ENCODE results near the gene PAK3.

The PAK3 gene

DNA sequence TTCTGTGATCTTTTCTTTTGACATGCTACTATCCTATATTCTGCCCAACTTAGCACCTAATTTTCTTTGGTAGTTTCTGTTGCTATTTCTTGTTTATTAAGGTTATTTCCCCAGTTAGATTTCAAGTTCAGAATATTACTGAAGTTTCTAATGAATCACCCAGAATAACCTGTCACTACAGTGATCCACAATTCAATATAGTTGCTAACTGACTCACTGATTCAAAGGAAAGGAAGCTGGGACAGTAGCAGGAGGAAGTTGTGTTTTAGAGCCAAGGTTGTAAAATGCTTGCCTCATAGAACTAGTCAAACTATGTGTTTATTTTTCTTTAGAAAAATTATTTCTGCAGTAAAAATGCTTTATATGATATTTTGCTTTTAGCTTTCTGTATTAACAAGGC is 37.4 kb downstream of the PAK3 start:
- DNase-seq (ENCODE audit: low spot score), result no peak

GRCh38 chrX:111145878-111146277 is 49.9 kb downstream of the PAK3 start:
- DNase-seq (ENCODE audit: low spot score), result no peak

DNA sequence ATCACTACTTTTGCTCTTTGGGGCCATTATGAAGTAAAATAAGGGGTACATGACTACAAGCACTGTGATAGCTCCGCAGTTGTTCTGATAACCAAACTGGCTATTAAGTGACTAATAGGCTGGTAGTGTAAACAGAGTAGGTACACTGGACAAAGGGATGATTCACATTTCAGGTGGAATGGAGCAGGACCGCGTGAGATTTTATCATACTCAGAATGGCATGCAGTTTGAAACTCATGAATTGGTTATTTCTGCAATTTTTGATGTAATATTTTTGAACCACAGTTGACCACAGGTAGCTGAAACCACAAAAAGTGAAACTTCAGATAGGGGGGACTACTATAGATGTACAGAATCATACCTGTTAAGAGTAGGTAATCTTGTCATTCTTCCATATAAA is 55.8 kb downstream of the PAK3 start:
- no peak for DNase-seq (ENCODE audit: low spot score)

DNA sequence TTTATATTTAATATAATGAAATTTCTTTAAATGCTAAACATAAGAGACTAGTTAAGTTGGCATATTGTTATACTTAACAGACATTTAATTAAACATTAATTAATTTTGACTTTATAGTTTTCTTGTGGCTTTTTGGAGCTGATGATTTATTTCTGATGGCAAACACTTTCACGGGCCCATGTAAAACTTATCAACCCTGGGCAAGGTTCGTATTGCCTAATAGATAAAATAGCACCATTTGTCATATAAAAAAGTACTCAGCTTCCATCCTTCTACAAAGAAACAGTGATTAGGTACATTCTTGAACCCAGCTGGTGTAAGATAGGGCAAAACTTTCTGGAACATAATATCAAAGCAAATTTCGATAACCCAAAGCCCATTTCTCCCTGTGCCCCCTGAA is 63.2 kb downstream of the PAK3 start:
- DNase-seq (ENCODE audit: low spot score), result no peak

GRCh38 chrX:111164728-111165127 is 68.7 kb downstream of the PAK3 start:
- DNase-seq (ENCODE audit: low spot score), result no peak

DNA sequence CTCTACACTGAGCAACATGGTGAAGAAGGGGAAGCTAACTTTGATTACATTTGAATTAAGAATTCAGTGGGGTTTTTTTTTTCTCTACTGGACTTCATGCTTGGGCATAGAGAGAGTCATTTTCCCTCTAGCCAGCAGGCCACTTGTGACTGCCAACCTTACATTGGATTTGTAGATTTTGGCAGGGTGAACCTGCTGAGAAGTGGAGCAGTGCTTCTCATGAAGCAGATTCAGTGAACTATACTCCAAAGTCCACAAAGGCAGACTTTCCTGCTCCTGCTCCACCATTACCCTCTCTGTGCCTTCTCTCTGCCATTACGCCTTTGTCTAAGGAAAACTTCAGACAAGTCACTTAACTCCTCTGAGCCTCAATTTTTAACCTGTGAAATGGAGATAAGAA is 69.9 kb downstream of the PAK3 start:
- no peak for DNase-seq (ENCODE audit: low spot score)

- DNase-seq (ENCODE audit: low spot score), result no peak
Measured at GRCh38 chrX:111167334-111167733, 71.3 kb downstream of the PAK3 start.

- no peak for DNase-seq (ENCODE audit: low spot score)
Measured at GRCh38 chrX:111168314-111168713, 72.3 kb downstream of the PAK3 start.

DNA sequence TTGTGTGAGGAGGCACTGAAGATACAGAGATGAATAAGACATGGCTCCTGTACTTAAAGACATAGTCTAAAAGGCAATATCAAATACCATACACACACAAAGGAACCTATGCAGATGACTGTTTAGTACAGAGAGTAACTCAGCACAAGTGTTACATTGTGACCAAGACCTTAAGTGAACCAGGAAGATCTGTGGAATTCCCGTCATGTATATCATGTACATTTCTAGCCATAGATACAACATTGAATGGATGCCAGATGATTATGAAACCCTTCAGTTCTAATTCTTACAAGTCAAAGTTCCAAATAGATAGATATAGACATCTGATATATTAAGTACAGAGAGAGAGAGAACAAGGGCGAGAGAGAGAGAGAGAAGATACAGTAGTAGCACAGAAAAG is 73.2 kb downstream of the PAK3 start:
- no peak for DNase-seq (ENCODE audit: low spot score)

DNA sequence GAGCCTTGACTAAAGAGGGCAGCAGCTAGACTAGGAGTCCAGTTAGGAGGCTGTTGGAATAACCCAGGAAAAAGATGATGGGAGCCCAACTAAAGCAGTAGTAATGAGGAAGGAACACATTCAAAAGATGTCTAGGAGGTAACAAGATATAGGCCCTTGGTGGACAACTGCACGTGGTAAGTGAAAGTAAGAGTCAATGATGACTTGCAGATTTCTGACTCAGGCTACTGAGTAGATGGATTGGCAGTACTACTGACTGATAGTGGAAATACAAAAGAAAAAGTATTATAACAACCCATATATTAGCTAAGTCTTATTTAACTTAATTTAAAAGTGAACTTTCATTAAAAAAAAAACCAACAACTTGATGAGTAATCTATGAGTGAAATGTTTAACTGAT is 74.0 kb downstream of the PAK3 start:
- DNase-seq (ENCODE audit: low spot score), result no peak

- no peak for DNase-seq (ENCODE audit: low spot score)
Measured at GRCh38 chrX:111180750-111181240, 84.8 kb downstream of the PAK3 start.

DNA sequence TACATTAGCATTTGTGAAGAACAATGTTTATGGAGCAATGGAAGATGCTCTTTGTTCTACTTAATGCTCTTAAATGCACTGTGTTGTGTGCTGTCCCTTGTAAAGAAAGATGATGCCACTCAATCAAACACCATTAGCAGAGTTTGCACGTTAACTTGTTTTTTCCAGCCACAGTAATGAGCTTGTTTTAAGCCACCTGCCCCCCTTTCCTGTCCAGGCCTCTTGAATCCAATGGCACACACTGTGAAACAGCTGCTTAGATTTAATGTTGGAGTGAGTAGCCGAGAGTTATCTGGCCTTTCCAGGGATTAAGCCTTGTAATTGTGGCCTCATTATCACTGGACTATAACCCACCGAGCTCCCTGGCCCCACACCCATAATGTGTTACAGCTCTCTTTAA is 86.0 kb downstream of the PAK3 start:
- DNase-seq (ENCODE audit: low spot score), result no peak

GRCh38 chrX:111182997-111183396 is 87.0 kb downstream of the PAK3 start:
- DNase-seq (ENCODE audit: low spot score), result no peak

- no peak for DNase-seq (ENCODE audit: low spot score)
Measured at GRCh38 chrX:111191598-111191997, 95.6 kb downstream of the PAK3 start.

DNA sequence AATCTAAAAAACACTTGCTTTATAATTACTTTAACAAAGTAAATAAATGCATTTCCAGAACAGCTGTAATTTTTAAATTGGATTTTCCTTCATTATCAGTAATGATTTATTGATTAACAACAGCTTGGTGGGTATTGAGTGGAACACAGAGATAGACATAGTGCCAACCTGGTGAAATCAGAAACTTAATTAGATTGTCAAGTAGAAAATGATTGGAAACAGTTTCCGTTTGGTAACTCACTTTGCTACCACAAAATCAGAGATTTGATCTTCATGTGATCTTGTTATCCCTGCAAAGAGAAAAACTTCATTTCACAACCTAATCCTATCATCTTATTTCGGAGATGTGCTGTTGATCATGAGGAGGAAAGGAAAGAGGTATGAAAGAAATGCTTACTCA is 103.5 kb downstream of the PAK3 start:
- no peak for DNase-seq (ENCODE audit: low spot score)

DNA sequence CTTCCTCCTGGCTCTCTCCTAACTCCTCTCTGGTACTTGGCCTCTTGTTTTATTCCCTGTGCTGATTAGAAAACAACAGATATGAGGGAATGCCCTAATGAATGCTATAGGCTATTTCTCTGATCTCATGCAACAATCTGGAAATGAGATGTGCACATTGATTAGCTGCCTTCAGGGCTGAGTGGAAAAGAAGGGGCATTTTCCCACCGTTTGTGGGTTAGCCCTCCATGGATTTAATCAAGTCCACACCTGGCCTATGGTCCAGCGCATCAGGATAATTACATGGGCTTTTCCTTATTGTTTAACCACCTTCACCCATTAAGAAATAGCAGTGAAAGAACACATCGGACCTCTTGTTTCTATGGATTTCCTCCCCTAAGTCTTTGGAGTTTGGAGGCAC is 104.3 kb downstream of the PAK3 start:
- no peak for DNase-seq (ENCODE audit: low spot score)

DNA sequence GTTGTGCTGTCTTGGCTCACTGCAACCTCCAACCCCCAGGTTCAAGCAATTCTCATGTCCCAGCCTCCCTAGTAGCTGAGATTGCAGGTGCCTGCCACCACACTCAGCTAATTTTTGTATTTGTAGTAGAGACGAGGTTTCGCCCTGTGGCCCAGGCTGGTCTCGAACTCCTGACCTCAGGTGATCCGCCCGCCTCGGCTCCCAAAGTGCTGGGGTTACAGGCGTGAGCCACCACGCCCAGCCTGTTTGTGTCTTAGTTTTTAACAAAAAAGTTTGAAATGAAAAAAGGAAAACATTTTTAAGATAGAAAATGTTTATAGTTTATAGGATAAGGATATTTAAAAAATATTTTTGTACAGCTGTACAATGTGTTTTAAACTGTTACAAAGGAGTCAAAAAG is 111.9 kb downstream of the PAK3 start:
- DNase-seq (ENCODE audit: low spot score), result no peak

- DNase-seq (ENCODE audit: low spot score), result no peak
Measured at GRCh38 chrX:111216293-111216801, 120.4 kb downstream of the PAK3 start.

GRCh38 chrX:111244235-111244750 is 148.3 kb downstream of the PAK3 start:
- DNase-seq (ENCODE audit: low spot score), result peak; percentile 1

DNA sequence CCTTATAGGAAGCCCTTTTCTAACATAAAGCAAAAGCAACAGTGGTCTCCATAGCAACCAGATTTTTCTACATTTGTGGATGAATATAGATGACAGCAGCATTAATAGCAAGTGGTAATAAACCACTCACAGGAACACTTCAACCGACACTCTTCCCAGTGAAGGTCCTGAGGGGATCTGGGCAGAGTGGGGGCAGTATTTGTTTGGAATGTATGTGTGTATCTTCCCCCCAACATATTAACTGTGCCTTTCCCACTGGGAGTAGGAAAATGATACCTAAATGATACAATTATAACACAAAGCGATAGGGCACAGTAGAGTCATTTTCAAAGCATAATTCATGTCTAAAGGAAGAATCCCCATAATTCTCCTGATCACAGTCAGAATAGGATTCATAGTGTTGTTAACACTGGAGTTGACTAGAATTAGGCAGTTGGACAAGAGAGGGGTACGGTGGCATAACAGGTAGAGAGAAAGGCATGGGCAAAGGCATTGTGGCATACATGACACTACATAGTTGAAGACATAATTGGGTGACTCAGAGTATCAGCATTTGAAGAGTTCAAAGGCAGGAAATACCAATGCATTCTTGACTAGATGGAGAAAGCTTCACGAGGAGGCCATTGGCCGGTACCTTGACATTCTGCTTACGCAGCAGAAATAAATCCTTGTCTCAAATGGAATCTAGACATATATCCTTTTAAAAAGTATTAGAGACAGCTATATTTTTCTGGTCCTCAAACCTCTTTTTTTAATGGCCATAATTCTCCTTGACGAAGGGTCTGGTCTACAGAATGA is 159.1 kb downstream of the PAK3 start:
- DNase-seq (ENCODE audit: low spot score), result no peak

GRCh38 chrX:111257733-111258132 is 161.7 kb downstream of the PAK3 start:
- no peak for DNase-seq (ENCODE audit: low spot score)

DNA sequence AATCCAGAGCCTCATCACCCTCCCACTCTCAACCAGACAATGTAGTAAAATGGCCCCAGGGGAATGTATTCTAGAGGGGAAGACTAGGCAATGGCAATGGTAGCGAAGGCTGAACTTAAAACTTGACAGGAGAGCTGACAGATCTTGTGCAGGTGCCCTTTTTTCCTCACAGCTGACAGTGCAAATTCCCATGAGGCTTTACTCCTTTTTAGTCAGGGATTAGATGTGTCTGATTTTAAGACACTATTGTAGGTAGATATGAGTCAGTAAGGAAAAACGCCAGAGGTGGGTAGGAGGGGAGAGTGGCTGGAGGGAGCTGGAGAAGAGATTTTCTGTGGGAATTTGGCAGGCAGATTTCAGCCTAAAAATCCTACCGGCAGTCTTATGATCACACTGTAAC is 163.6 kb downstream of the PAK3 start:
- DNase-seq (ENCODE audit: low spot score), result no peak

- no peak for DNase-seq (ENCODE audit: low spot score)
Measured at GRCh38 chrX:111260451-111260850, 164.5 kb downstream of the PAK3 start.

DNA sequence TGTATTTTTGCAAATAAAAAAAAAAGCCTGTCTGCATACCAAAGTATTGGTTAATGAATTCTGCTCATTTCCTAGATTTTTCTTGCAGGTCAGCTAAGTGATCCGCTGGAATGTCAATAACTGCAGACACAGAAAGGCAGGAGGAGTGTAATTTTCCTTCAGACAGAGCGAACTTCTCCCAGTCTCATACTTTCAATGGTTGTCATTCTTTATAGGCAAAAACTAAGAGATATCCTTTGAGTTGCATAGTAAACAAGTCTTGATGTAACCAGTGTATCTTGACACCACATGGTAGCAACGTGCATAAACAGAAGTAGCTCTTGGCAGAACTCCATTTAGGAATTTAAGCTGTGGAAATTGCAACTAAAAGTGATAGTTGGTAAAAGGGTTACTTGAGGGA is 166.1 kb downstream of the PAK3 start:
- no peak for DNase-seq (ENCODE audit: low spot score)

Data from hematopoietic multipotent progenitor cell treated with erythropoietin and hydrocortisone succinate and interleukin-3 and kit ligand, for 15 days (in vitro differentiated cells).